Measurements from ENCODE around the gene ARMC12. TPM values are rescaled to one million over a fixed set of nuclear protein-coding genes. Genes with fewer than 3 reads are reported as not detected.

Gene ARMC12
- polyA plus RNA-seq, 1 of the 3 experiments (the other 2 are of a cell fraction) = 1.6 TPM

DNA sequence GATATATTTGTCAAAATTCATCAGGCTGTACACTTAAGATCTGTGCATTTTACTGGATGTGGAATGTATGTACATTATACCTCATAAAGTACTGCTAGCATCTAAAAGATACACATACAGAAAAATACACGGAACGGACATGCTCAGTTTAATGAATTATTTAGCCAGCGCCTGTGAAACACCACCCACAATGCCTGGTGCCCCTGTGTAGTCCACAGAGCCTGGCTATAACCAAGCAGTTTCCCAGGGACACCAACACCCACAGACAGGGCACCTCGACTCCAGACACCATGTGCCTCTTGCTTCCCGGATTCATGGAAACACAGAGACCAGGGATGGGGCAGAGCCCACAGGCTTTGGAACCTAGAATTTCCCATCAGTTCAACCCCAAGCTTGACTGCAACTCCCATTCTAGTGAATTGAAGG lies 17.4 kb upstream of the ARMC12 start (continued):
- TF ChIP-seq, protein P1, sequence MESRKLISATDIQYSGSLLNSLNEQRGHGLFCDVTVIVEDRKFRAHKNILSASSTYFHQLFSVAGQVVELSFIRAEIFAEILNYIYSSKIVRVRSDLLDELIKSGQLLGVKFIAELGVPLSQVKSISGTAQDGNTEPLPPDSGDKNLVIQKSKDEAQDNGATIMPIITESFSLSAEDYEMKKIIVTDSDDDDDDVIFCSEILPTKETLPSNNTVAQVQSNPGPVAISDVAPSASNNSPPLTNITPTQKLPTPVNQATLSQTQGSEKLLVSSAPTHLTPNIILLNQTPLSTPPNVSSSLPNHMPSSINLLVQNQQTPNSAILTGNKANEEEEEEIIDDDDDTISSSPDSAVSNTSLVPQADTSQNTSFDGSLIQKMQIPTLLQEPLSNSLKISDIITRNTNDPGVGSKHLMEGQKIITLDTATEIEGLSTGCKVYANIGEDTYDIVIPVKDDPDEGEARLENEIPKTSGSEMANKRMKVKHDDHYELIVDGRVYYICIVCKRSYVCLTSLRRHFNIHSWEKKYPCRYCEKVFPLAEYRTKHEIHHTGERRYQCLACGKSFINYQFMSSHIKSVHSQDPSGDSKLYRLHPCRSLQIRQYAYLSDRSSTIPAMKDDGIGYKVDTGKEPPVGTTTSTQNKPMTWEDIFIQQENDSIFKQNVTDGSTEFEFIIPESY (IDR thresholded peaks at IDR 0.05; ENCODE audit: borderline replicate concordance, low read depth) = no peak
- TF ChIP-seq FOSL2 (IDR thresholded peaks at IDR 0.05; ENCODE audit: borderline replicate concordance, low read depth) = no peak
- no peak for TF ChIP-seq FOXJ3 (CRISPR knock-in tag; IDR thresholded peaks at IDR 0.05)
- TF ChIP-seq ELF1 (IDR thresholded peaks at IDR 0.05) = no peak
- TF ChIP-seq MXI1 (IDR thresholded peaks at IDR 0.05; ENCODE audit: low read depth, low read length) = no peak
- TF ChIP-seq, protein P2, sequence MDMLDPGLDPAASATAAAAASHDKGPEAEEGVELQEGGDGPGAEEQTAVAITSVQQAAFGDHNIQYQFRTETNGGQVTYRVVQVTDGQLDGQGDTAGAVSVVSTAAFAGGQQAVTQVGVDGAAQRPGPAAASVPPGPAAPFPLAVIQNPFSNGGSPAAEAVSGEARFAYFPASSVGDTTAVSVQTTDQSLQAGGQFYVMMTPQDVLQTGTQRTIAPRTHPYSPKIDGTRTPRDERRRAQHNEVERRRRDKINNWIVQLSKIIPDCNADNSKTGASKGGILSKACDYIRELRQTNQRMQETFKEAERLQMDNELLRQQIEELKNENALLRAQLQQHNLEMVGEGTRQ (IDR thresholded peaks at IDR 0.05; ENCODE audit: borderline replicate concordance, low read depth, low read length) = no peak

- Histone ChIP-seq H3K36me3 (replicated peaks in 1 of 2; ENCODE audit: control insufficient read depth in 1 of 2, insufficient read depth in 2 of 2, low read length in 1 of 2) (no peaks in the 10 kb centered on the region), H3K27ac (ENCODE audit: low read depth in 2 of 2, low read length in 1 of 2) (peak overlapping the region in 1 of 2 experiments; percentile 51; a peak in 1 of 4 replicates), H4K20me1 (ENCODE audit: insufficient read depth) (no peaks in the 10 kb centered on the region), H3K9me3 (no peaks in the 10 kb centered on the region), H3F3A (replicated peaks; ENCODE audit: insufficient read depth) (no peaks in the 10 kb centered on the region), H3K9ac (no peak overlapping the region), H3K4me3 (ENCODE audit: low read depth in 2 of 2, low read length in 1 of 2) (no peak overlapping the region), H3K79me2 (ENCODE audit: insufficient read depth) (no peaks in the 10 kb centered on the region), H3K4me1 (ENCODE audit: control insufficient read depth in 1 of 2, insufficient read depth in 2 of 2, low read depth in 1 of 2, low read length in 1 of 2) (peaks cover 7 to 18% of the 10 kb centered on the region in 2 experiments; a peak in 1 of 4 replicates), H3K9me2 (no peaks in the 10 kb centered on the region), H2AFZ (ENCODE audit: low read depth) (peak overlapping the region; percentile 40; the same call in 1 of the 2 replicates), H3K4me2 (no peak overlapping the region; the same call in 1 of the 2 replicates), H3K27me3 (ENCODE audit: insufficient read depth) (no peaks in the 10 kb centered on the region; the same call in 1 of the 2 replicates)
- 76% methylated on average over 6 of the region's 21 CpGs for WGBS (ENCODE audit: low lambda C conversion rate)
- no peak for TF ChIP-seq FOXM1 (IDR thresholded peaks at IDR 0.05; ENCODE audit: low read depth)
- no peak for TF ChIP-seq SIN3A (IDR thresholded peaks at IDR 0.05; ENCODE audit: borderline replicate concordance, low read depth, low read length)
- no peak for TF ChIP-seq RXRA (IDR thresholded peaks at IDR 0.05; ENCODE audit: borderline replicate concordance, low read depth)
- TF ChIP-seq PBX3 (IDR thresholded peaks at IDR 0.05) = no peak
- no peak for TF ChIP-seq TEAD4 (IDR thresholded peaks at IDR 0.05; ENCODE audit: borderline replicate concordance, insufficient read depth)
- TF ChIP-seq RFX5 (IDR thresholded peaks at IDR 0.05; ENCODE audit: low read length) = no peak
- TF ChIP-seq YY1 (IDR thresholded peaks at IDR 0.05; ENCODE audit: low read depth) = no peak
- no peak for TF ChIP-seq FOSL2 (IDR thresholded peaks at IDR 0.05; ENCODE audit: borderline replicate concordance, low read depth)
- TF ChIP-seq GATA2 (CRISPR knock-in tag; IDR thresholded peaks at IDR 0.05) = no peak
- TF ChIP-seq POLR2AphosphoS5 (IDR thresholded peaks at IDR 0.05; ENCODE audit: low read depth, low read length) = no peak
- no peak for TF ChIP-seq TCF12 (IDR thresholded peaks at IDR 0.05)
- TF ChIP-seq JUND (IDR thresholded peaks at IDR 0.05) = no peak
- no peak for TF ChIP-seq MEF2A (IDR thresholded peaks at IDR 0.05; ENCODE audit: borderline replicate concordance, low read depth)
- TF ChIP-seq, protein P3, sequence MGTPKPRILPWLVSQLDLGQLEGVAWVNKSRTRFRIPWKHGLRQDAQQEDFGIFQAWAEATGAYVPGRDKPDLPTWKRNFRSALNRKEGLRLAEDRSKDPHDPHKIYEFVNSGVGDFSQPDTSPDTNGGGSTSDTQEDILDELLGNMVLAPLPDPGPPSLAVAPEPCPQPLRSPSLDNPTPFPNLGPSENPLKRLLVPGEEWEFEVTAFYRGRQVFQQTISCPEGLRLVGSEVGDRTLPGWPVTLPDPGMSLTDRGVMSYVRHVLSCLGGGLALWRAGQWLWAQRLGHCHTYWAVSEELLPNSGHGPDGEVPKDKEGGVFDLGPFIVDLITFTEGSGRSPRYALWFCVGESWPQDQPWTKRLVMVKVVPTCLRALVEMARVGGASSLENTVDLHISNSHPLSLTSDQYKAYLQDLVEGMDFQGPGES (IDR thresholded peaks at IDR 0.05; ENCODE audit: low read depth, low read length) = no peak
- TF ChIP-seq FOXJ3 (CRISPR knock-in tag; IDR thresholded peaks at IDR 0.05) = no peak
- no peak for TF ChIP-seq CTCF (IDR thresholded peaks at IDR 0.05)
- TF ChIP-seq RAD21 (IDR thresholded peaks at IDR 0.05; ENCODE audit: low read length) = no peak
- no peak for TF ChIP-seq RCOR1 (IDR thresholded peaks at IDR 0.05; ENCODE audit: low read length)
- no peak for TF ChIP-seq ELF1 (IDR thresholded peaks at IDR 0.05)
- no peak for TF ChIP-seq MXI1 (IDR thresholded peaks at IDR 0.05; ENCODE audit: low read depth, low read length)
- POLR2A ChIA-PET = no interaction called here
- DNase-seq = peak; percentile 63
- CTCF ChIA-PET = interaction anchor here (1.0 to 2.1 kb wide), 4 partner anchors 8 to 198 kb away, joined by 3 to 8 read pairs (median 4); partner anchors contain the start of gene ARMC12
These were observed 16.8 kb upstream of the ARMC12 start for GRCh38 chr6:35719830-35720733.
